ENCODE measurements around the gene EP400. TPM values are rescaled to one million over a fixed set of nuclear protein-coding genes. Genes with fewer than 3 reads are reported as not detected.

EP400 gene
- total RNA-seq, 1 experiment from 2014 or later: 60.5 TPM

GRCh38 chr12:132007041-132007440 lies 57.3 kb downstream of the EP400 start:
- no peaks in the 10 kb centered on the region for H3K27me3 Mint-ChIP-seq (ENCODE audit: insufficient read depth, unreplicated experiment)
- no peaks in the 10 kb centered on the region for H3K27me3 ChIP-seq (replicated peaks; ENCODE audit: control insufficient read depth, insufficient read depth, low read length)
- peaks cover 49% of the 10 kb centered on the region for H3K36me3 Mint-ChIP-seq (ENCODE audit: insufficient read depth, unreplicated experiment)
- intact Hi-C loops (cut with micrococcal nuclease; ENCODE audit: unreplicated experiment): no loop called here
- peaks cover 4% of the 10 kb centered on the region for H3K36me3 ChIP-seq (ENCODE audit: control insufficient read depth, insufficient read depth, low read length)
- BruUV-seq (replicated peaks): no TSS peak
- H3K9me3 ChIP-seq: no peaks in the 10 kb centered on the region
- H3K9me3 Mint-ChIP-seq (ENCODE audit: unreplicated experiment): no peaks in the 10 kb centered on the region
- DNase-seq: no peak
- H3K4me1 ChIP-seq: no peaks in the 10 kb centered on the region
- H3K4me3 ChIP-seq (ENCODE audit: low read depth, low read length): no peak overlapping the region
- ChIA-PET POLR2A (no interaction called here), CTCF (no interaction called here)
- H3K27ac Mint-ChIP-seq (ENCODE audit: unreplicated experiment): no peak overlapping the region
- no peak overlapping the region for H3K4me3 Mint-ChIP-seq (ENCODE audit: unreplicated experiment)
- H3K4me1 Mint-ChIP-seq (ENCODE audit: low read depth, unreplicated experiment): peaks cover 5% of the 10 kb centered on the region
- TF ChIP-seq, protein P1, sequence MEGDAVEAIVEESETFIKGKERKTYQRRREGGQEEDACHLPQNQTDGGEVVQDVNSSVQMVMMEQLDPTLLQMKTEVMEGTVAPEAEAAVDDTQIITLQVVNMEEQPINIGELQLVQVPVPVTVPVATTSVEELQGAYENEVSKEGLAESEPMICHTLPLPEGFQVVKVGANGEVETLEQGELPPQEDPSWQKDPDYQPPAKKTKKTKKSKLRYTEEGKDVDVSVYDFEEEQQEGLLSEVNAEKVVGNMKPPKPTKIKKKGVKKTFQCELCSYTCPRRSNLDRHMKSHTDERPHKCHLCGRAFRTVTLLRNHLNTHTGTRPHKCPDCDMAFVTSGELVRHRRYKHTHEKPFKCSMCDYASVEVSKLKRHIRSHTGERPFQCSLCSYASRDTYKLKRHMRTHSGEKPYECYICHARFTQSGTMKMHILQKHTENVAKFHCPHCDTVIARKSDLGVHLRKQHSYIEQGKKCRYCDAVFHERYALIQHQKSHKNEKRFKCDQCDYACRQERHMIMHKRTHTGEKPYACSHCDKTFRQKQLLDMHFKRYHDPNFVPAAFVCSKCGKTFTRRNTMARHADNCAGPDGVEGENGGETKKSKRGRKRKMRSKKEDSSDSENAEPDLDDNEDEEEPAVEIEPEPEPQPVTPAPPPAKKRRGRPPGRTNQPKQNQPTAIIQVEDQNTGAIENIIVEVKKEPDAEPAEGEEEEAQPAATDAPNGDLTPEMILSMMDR (IDR thresholded peaks at IDR 0.05; ENCODE audit: insufficient read depth in 1 of 2, low read depth in 1 of 2, low read length in 1 of 2, severe bottlenecking in 1 of 2, unreplicated experiment in 1 of 2): no peak

DNA sequence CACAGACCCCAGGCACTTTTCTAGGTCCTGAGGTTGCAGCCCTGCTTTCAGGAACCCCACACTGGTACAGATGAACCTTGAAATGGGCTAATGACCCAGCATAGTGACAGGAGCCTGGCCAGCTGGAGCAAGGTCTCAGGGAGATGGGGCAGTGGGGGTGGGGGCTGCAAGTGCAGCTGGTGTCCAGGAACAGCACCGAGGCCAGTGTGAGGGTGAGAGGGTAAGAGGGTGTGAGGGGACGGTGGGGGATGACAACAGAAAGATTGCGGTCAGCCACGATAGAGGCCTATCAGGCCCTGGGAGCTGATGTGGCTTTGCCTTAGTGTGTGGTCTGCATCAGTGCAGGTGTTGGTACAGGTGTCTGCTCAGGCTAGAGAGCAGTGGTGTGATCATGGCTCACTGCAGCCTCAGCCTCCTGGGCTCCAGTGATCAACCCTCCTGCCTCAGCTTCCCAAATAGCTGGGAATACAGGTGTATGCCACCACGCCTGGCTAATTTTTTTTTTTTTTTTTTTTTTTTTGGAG lies 59.7 kb downstream of the EP400 start:
- Mint-ChIP-seq H3K4me1 (ENCODE audit: low read depth, unreplicated experiment) (no peaks in the 10 kb centered on the region), H3K4me3 (ENCODE audit: unreplicated experiment) (no peak overlapping the region), H3K36me3 (ENCODE audit: insufficient read depth, unreplicated experiment) (peaks cover 59% of the 10 kb centered on the region), H3K9me3 (ENCODE audit: unreplicated experiment) (no peaks in the 10 kb centered on the region), H3K27me3 (ENCODE audit: insufficient read depth, unreplicated experiment) (no peaks in the 10 kb centered on the region), H3K27ac (ENCODE audit: unreplicated experiment) (no peak overlapping the region)
- no peaks in the 10 kb centered on the region for H3K4me1 ChIP-seq
- H3K27me3 ChIP-seq (replicated peaks; ENCODE audit: control insufficient read depth, insufficient read depth, low read length): no peaks in the 10 kb centered on the region
- TF ChIP-seq, protein P1 (IDR thresholded peaks at IDR 0.05; ENCODE audit: insufficient read depth in 1 of 2, low read depth in 1 of 2, low read length in 1 of 2, severe bottlenecking in 1 of 2, unreplicated experiment in 1 of 2): no peak
- no peaks in the 10 kb centered on the region for H3K9me3 ChIP-seq
- DNase-seq: no peak
- CTCF ChIA-PET: interaction anchor here (0.6 kb wide), 1 partner anchor 61 kb away, joined by 3 read pairs; no protein-coding TSS in a partner anchor
- POLR2A ChIA-PET: no interaction called here
- intact Hi-C loops (cut with micrococcal nuclease; ENCODE audit: unreplicated experiment): no loop called here
- no TSS peak for BruUV-seq (replicated peaks)
- H3K4me3 ChIP-seq (ENCODE audit: low read depth, low read length): no peak overlapping the region
- peaks cover 5% of the 10 kb centered on the region for H3K36me3 ChIP-seq (ENCODE audit: control insufficient read depth, insufficient read depth, low read length)

- no peaks in the 10 kb centered on the region for H3K9me3 ChIP-seq
- no TSS peak for BruUV-seq (replicated peaks)
- no peak for DNase-seq
- Mint-ChIP-seq H3K4me3 (ENCODE audit: unreplicated experiment) (no peak overlapping the region), H3K36me3 (ENCODE audit: insufficient read depth, unreplicated experiment) (peaks cover 65% of the 10 kb centered on the region), H3K4me1 (ENCODE audit: low read depth, unreplicated experiment) (no peaks in the 10 kb centered on the region), H3K27me3 (ENCODE audit: insufficient read depth, unreplicated experiment) (no peaks in the 10 kb centered on the region), H3K9me3 (ENCODE audit: unreplicated experiment) (no peaks in the 10 kb centered on the region), H3K27ac (ENCODE audit: unreplicated experiment) (no peak overlapping the region)
- H3K4me3 ChIP-seq (ENCODE audit: low read depth, low read length): no peak overlapping the region
- no peaks in the 10 kb centered on the region for H3K27me3 ChIP-seq (replicated peaks; ENCODE audit: control insufficient read depth, insufficient read depth, low read length)
- H3K4me1 ChIP-seq: no peaks in the 10 kb centered on the region
- POLR2A ChIA-PET: no interaction called here
- CTCF ChIA-PET: no interaction called here
- intact Hi-C loops (cut with micrococcal nuclease; ENCODE audit: unreplicated experiment): no loop called here
- TF ChIP-seq, protein P1 (IDR thresholded peaks at IDR 0.05; ENCODE audit: insufficient read depth in 1 of 2, low read depth in 1 of 2, low read length in 1 of 2, severe bottlenecking in 1 of 2, unreplicated experiment in 1 of 2): no peak
- peaks cover 1% of the 10 kb centered on the region for H3K36me3 ChIP-seq (ENCODE audit: control insufficient read depth, insufficient read depth, low read length)
These were observed 63.3 kb downstream of the EP400 start for GRCh38 chr12:132012919-132013568.

All from Caco-2 (cell line).